Esophagus mucosa (tissue), 1 donor: ENCODE measurements around the gene DNAJC18. TPM values are rescaled to one million over a fixed set of nuclear protein-coding genes. Genes with fewer than 3 reads are reported as not detected.
"Not testable (repeated sequence)": the region's sequence is repeated elsewhere in the genome, so short reads cannot be mapped to it uniquely, and the experiment has no call there.

Source experiments
- ATAC-seq: fragments of 200-7000 bp; cut with Tn5 transposase; one replicate; pipeline ENCODE4 v1.9.1; 2020
- total RNA-seq: library from RNA; stranded (reverse); gene quantifications from one replicate; pipeline ENCODE4 v1.2.4, GENCODE V29; 2023
- donor health status: DM: yes; HTN: yes; CAD: no.

DNAJC18 gene
- total RNA-seq, 1 donor from 2014 or later = 2.2 TPM

GRCh38 chr5:139386956-139387355 is 52.4 kb downstream of the DNAJC18 start:
- not testable (repeated sequence) for ATAC-seq

GRCh38 chr5:139386050-139386438 is 53.3 kb downstream of the DNAJC18 start:
- peak; percentile 62 for ATAC-seq

DNA sequence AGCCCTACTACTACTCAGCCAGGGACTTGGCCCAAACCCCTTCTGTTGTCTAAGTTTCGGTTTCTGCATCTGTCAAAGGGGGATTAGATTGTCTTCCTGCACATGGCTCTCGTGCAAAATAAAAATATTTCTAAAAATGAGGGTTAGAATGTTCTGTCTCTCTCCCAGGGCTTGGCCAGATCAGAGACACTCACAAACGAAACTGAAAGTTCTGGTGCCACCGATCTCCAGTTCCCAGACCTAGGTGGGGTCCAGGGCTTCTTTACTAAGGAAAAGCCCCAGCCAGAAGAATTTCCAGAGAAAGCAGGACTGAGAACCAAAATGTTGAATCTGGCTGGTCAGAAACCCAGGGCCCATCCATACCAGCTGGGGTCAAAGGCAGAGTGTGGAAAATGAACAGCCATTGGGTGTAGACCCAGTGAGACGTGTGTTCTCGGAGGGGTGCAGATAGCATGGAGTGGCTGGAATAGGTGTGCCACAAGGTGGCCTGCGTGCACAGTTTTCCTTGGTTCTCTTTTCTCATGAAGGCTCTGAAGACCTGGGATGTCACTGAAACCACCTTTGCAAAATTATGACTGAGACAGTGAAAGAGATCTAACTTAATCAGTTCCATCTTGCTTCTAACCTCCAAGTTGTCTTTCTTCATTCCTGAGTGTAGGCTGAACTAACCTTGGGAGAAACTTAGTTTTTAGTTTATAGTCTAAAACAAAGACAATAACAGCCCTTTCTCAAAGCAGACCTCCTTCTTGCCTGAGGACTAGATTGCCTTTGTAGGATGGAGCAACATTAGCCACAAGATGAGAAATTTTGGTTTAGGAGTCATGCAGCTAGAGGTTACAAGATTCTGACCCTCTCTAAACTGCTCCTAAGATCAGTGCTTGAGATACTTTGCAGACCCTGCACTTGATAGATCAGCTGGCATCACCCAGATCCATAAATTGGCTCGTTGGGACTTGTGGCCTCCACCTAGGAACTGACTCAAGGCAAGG is 54.0 kb downstream of the DNAJC18 start:
- ATAC-seq = peak; percentile 10

DNA sequence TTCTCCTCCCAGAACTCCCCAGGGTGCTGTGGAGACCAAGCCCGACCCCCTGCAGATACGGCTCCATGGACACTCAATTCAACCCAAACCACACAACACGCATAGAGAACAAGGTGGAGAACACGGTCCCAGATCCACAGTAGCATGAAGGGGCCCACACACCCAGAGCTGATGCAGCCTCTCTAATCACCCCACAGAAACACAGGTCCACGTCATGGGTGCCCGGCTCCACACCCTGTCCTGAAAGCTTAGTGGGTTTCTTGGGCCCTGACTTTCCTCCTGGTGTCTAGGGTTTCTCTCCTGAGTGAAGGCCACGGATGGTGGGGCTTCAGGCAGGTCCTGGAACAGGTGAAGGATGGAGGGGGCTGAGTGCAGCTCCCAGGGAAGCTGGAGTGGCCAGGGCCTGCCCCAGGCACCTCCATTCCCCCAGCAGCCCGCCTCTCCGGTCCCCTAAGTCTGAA is 54.7 kb downstream of the DNAJC18 start:
- peak; percentile 44 for ATAC-seq

DNA sequence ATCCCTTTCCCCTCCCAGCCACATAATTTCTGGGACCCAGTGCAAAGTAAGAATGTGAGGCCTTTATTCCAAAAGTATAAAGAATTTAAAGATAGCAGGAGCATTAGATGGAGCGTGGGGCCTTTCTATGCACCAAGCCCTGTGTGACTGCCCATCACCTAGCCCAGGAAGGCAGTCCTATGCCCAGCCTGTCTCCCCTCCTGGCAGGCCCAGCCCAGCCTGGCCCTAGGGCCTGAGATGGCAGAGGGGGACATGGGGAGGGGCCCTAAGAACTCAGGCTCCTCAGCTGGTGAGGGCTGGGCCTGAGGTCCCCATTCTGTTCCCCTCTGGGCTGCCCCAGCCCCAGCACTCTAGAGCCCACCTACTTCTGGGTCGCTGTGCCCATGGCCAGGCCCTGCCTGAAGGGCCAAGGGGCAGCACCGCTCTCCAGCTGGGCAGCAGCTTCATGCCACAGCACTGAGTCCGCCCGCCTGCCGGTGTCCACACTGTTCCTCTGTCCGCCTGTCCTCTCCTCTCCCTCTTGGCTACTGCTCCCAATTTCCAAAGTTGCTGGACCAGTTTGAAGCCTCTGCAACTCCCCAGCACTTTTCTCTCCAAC is 55.2 kb downstream of the DNAJC18 start:
- peak; percentile 5 for ATAC-seq

DNA sequence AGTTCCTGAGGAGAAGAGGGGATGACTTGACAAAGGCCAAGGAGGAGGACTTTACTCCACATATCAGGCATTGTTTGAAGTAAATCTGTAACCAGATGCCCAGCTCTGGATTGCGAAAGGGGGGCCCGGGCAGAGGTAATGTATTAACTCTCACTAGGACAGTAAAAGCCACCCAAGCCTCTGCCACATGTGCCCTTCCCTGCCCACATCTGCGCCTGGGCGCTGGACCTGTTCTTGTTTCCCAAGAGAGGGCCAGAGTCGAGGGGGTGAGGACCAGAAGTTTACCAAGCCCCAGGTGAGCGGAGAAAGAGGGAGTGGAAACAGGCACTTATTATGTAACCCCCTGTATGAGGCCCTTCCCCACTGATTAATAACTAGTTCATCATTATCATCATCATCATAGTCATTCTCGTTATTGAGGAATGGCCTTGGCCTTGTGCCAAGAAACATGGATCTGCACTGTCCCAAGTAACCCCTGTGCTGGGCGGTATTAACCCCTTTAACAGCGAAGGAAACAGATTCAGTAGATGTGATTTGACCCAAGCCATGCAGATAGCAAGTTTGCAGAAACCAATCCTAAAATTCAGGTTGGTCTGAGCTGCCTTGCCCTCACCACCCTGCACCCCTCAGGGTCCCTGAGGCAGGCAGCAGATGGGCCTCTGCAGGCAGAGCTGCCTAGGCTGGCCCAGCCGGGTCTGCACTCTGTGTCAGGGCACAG is 55.9 kb downstream of the DNAJC18 start, which contains the start of gene SLC23A1:
TSS of gene SLC23A1 (minus strand) at position 23 of the 718 bp plus-strand sequence. CDS start 44 bp downstream, outside the sequence.
- ATAC-seq = no peak

- no peak for ATAC-seq
These were observed 56.5 kb downstream of the DNAJC18 start for GRCh38 chr5:139382807-139383206.

GRCh38 chr5:139381837-139382761 is 57.2 kb downstream of the DNAJC18 start:
- no peak for ATAC-seq

- ATAC-seq = no peak
These were observed 59.5 kb downstream of the DNAJC18 start for GRCh38 chr5:139379626-139380449.

DNA sequence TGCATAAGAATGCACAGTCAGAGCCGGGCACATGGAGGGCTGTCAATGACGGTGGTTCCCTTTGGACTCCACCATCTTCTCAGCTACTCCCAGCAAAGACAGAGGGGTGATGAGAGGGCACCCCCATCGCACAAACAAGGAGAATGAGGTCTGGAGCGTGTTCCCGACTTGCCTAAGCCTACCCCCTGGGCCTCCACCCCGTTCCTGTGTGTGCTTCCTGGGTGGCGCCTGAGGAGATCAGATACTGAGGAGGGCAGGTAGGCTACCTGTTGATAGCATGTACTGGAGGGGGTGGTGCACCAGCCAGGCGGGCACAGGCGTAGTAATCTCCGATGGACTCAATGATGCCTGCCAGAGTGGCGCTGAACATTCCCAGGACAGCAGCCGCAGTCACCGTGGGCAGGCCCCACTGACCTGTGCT is 60.4 kb downstream of the DNAJC18 start:
- ATAC-seq = peak; percentile 7

- no peak for ATAC-seq
These were observed 61.1 kb downstream of the DNAJC18 start for GRCh38 chr5:139378101-139378825.

GRCh38 chr5:139377226-139377625 is 62.1 kb downstream of the DNAJC18 start:
- no peak for ATAC-seq

DNA sequence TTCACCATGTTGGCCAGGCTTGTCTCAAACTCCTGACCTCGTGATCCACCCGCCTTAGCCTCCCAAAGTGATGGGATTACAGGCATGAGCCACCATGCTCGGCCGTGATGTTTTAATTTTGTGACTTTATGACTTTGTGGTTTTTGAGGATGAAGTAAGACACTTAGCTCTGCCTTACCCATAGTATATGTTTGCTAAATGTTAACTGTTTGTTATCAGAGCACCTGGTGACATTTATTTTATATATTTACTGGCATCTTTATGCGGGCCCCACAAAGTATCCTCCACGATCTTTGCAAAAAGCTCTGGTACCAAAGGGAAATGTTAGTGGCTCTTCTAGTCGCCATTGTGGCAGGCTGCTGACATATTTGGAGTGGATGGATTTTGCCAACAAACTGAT is 63.0 kb downstream of the DNAJC18 start:
- no peak for ATAC-seq

DNA sequence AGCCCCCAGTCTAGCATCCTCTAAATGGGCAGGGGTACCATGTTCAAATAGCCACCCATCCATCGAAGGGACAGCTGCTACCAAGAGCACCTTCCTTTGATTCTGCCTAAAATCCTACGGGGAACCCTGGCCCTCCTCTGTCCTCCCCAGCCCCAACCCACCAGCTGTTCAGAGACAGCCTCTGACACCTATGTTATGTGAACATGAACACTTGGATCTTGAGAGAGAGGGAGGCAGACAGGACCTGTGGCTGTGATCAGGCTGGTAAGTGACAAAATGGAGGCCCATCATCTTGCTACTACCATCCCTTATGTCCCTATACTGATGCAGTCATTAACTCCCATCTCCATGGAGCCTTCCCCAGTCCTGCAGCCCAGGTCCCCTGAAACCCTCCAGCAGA is 64.4 kb downstream of the DNAJC18 start:
- no peak for ATAC-seq

DNA sequence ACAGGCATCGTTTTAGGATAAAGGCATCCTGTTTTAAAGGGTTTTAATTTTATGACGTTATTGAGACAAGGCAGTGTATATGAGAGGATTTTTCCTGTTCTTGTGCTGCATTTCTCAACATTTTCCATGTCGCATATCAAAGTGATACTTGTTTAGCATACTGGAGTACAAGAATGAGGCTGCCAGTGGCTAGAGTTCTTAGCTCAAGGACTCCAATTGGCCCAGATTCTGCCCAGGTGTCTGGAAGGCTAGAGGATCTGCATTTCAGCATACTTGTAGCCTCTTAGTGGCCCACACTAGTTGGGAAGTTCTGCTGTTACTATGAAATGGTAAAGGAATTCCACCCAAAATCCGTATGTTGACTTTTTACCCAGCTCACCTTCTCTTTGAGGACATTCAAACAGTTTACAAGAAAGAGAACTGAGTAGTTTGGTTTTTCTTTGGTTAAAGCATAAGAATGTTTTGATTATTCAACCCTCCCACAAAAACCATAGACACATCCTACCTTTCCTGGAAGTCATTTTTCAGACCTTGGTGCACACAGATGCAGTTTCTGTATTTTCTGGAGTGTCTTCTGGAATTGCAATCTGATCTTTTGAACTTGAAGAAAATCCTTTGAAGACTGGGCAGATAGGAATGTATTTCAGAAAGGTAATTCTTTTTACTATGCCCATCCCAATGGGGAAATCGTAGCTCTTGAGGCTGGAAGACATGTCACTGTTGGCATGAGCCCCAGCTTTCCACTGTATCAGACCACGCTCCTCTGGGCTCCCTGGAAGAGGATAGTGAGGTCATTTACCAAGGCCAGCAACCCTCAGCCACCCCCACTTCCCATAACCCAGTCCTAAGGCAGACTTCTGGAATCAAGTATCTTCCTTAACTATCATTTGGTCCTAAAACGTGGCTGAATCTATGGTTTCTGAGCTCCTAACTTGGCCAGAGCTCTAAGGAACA is 67.6 kb downstream of the DNAJC18 start:
- ATAC-seq = no peak

GRCh38 chr5:139369181-139369580 is 70.1 kb downstream of the DNAJC18 start:
- ATAC-seq = no peak

DNA sequence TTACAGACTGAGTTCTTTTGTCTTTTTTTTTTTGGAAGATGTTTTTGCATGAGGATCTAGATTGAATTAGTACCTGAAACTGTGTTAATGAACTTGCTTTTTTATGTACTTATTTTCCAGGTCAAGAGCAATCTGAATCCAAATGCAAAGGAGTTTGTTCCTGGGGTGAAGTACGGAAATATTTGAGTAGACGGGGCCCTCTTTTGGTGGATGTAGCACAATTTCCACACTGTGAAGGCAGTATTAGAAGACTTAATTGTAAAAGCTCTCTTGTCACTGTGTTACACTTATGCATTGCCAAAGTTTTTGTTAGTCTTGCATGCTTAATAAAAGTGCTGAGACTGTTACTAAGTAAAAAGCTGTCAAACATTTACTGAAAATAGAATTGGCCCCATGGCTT is 70.7 kb downstream of the DNAJC18 start:
- no peak for ATAC-seq

GRCh38 chr5:139364466-139364865 is 74.9 kb downstream of the DNAJC18 start:
- no peak for ATAC-seq

- ATAC-seq = peak; percentile 94
These were observed 75.4 kb downstream of the DNAJC18 start for GRCh38 chr5:139363937-139364336.
